Small intestine (tissue), 7 donors: ENCODE data around the gene RUBCN. TPM values are rescaled to one million over a fixed set of nuclear protein-coding genes. Genes with fewer than 3 reads are reported as not detected.
"Not testable (repeated sequence)": the region's sequence is repeated elsewhere in the genome, so short reads cannot be mapped to it uniquely, and the experiment has no call there.

Experiments used
- DNase-seq, 2 donors: peaks; one replicate each; pipeline versions ENCODE4 v3.0.0 to v3.0.0-alpha.2; 2013
- FAIRE-seq: peaks from 2 replicates; lab custom pipeline; 2012; peaks lifted over from hg19 to GRCh38; lab: Jason Lieb, UNC
- H3K27ac ChIP-seq, 3 donors: one replicate each; pipeline ENCODE4 v1.5.1; 2013; ENCODE audit warnings: low read length in 2 of 3, mild to moderate bottlenecking in 2 of 3, control low read depth in 1 of 3, inconsistent platforms in 1 of 3, low read depth in 1 of 3, moderate library complexity in 1 of 3
- H3K27me3 ChIP-seq, 3 donors: one replicate each; pipeline ENCODE4 v1.6.1; 2013; ENCODE audit warnings: low read length in 3 of 3, inconsistent platforms in 1 of 3; ENCODE audit not compliant: control insufficient read depth in 3 of 3, insufficient read depth in 3 of 3
- H3K36me3 ChIP-seq, 3 donors: one replicate each; pipeline ENCODE4 v1.6.1; 2013; ENCODE audit warnings: low read length in 3 of 3, inconsistent platforms in 1 of 3, low read depth in 1 of 3, mild to moderate bottlenecking in 1 of 3, moderate library complexity in 1 of 3; ENCODE audit not compliant: control insufficient read depth in 3 of 3, insufficient read depth in 2 of 3
- H3K4me1 ChIP-seq, 3 donors: one replicate each; pipeline ENCODE4 v1.6.1; 2013; ENCODE audit warnings: low read length in 2 of 3, inconsistent platforms in 1 of 3, low read depth in 1 of 3, mild to moderate bottlenecking in 1 of 3, moderate library complexity in 1 of 3; ENCODE audit not compliant: control insufficient read depth in 3 of 3, insufficient read depth in 2 of 3
- H3K4me3 ChIP-seq, 3 donors: one replicate each; pipeline ENCODE4 v1.5.1; 2013; ENCODE audit warnings: low read length in 3 of 3, control low read depth in 1 of 3, inconsistent platforms in 1 of 3, low read depth in 1 of 3, mild to moderate bottlenecking in 1 of 3, moderate library complexity in 1 of 3
- H3K9me3 ChIP-seq, 2 donors: one replicate each; pipeline ENCODE4 v1.6.1; 2013; ENCODE audit warnings: low read depth in 1 of 2, low read length in 1 of 2; ENCODE audit not compliant: control insufficient read depth in 2 of 2, insufficient read depth in 1 of 2
- WGBS, 3 donors: extraction: QIAGEN DNeasy Blood & Tissue Kit; methylation state at CpG; one replicate each; pipeline ENCODE4 v1.1.7; 2013; 5-methylcytosine and 5-hydroxymethylcytosine counted together
- polyA plus RNA-seq, 4 donors: library from polyadenylated mRNA; stranded (reverse) in 3 of 4; unstranded in 1 of 4; fragments of 200-250 nt in 3 of 4; fragments of 120-200 nt in 1 of 4; gene quantifications; one replicate each; pipeline versions ENCODE4 v1.2.1 to v1.2.3, GENCODE V29; 2013
- donor health status: healthy with polysubstance abuse.
- donor health status: control.
- donor health status: control.
- donor health status: Bipolar disorder and iron deficiency.
- donor health status: healthy.

RUBCN gene
- polyA plus RNA-seq, 4 donors = 6.9 to 14.6 (median 11.7) TPM

- not testable (repeated sequence) for H3K4me1 ChIP-seq, H3K27ac ChIP-seq, H3K27me3 ChIP-seq, FAIRE-seq, H3K9me3 ChIP-seq, H3K4me3 ChIP-seq, DNase-seq, H3K36me3 ChIP-seq
- WGBS, 3 donors = 96 to 100% (median 100%) methylated on average over 2 of the region's 5 CpGs
Measured at GRCh38 chr3:197730770-197731169, 5.9 kb downstream of the RUBCN start.

GRCh38 chr3:197730200-197730599 is 6.5 kb downstream of the RUBCN start:
- WGBS, 3 donors = 73 to 81% (median 76%) methylated on average over 2 of the region's 2 CpGs
- Histone ChIP-seq H3K27ac (no peak overlapping the region), H3K4me1 (peaks cover 0 to under 1% (median 0%) of the 10 kb centered on the region in 3 donors), H3K4me3 (no peak overlapping the region), H3K27me3 (no peaks in the 10 kb centered on the region), H3K9me3 (no peaks in the 10 kb centered on the region), H3K36me3 (peaks cover 0 to 7% (median 1%) of the 10 kb centered on the region in 3 donors)
- no peak for DNase-seq
- no peak for FAIRE-seq

- H3K27me3 ChIP-seq = no peaks in the 10 kb centered on the region
- no peak for FAIRE-seq
- H3K4me3 ChIP-seq = no peak overlapping the region
- no peak for DNase-seq
- H3K27ac ChIP-seq = no peak overlapping the region
- peaks cover 0 to 2% (median 1%) of the 10 kb centered on the region in 3 donors for H3K36me3 ChIP-seq
- WGBS, 3 donors = 79 to 92% (median 83%) methylated on average over 8 of the region's 8 CpGs
- H3K4me1 ChIP-seq = no peaks in the 10 kb centered on the region
- peaks cover 0 to 2% of the 10 kb centered on the region in 2 donors for H3K9me3 ChIP-seq
Measured at GRCh38 chr3:197728487-197728886, 8.2 kb downstream of the RUBCN start.

- FAIRE-seq = not testable (repeated sequence)
- WGBS, 3 donors = 93 to 95% (median 94%) methylated on average over 3 of the region's 3 CpGs
Measured at GRCh38 chr3:197727878-197728277, 8.8 kb downstream of the RUBCN start.

GRCh38 chr3:197722734-197723133 is 14.0 kb downstream of the RUBCN start:
- H3K27ac ChIP-seq = no peak overlapping the region
- peaks cover 0 to 2% (median 0%) of the 10 kb centered on the region in 3 donors for H3K4me1 ChIP-seq
- no peaks in the 10 kb centered on the region for H3K27me3 ChIP-seq
- FAIRE-seq (no peak), DNase-seq (no peak)
- 96 to 100% (median 98%) methylated on average over 2 of the region's 2 CpGs for WGBS, 3 donors
- peaks cover 0 to 3% (median 1%) of the 10 kb centered on the region in 3 donors for H3K36me3 ChIP-seq
- H3K9me3 ChIP-seq = peaks cover 0 to 10% of the 10 kb centered on the region in 2 donors
- H3K4me3 ChIP-seq = no peak overlapping the region

More at GRCh38 chr3:197727878-197728277, 8.8 kb downstream of the RUBCN start:
- H3K4me1 ChIP-seq, DNase-seq, H3K36me3 ChIP-seq, H3K9me3 ChIP-seq, H3K4me3 ChIP-seq, H3K27me3 ChIP-seq, H3K27ac ChIP-seq: not testable (repeated sequence)

- Histone ChIP-seq H3K36me3 (peaks cover 0 to 17% (median 2%) of the 10 kb centered on the region in 3 donors), H3K27me3 (no peaks in the 10 kb centered on the region), H3K9me3 (peaks cover 0 to 10% of the 10 kb centered on the region in 2 donors), H3K4me1 (peaks cover 0 to 2% (median 0%) of the 10 kb centered on the region in 3 donors), H3K4me3 (no peak overlapping the region), H3K27ac (no peak overlapping the region)
- WGBS, 3 donors = 94 to 97% (median 95%) methylated on average over 10 of the region's 10 CpGs
- no peak for DNase-seq
- FAIRE-seq = no peak
Measured at GRCh38 chr3:197720694-197721093, 16.0 kb downstream of the RUBCN start.

- DNase-seq (peak; percentile 32 to 37), FAIRE-seq (no peak)
- Histone ChIP-seq H3K27me3 (no peaks in the 10 kb centered on the region), H3K36me3 (peaks cover 0 to 20% (median 2%) of the 10 kb centered on the region in 3 donors), H3K4me1 (peaks cover 0 to 2% (median 0%) of the 10 kb centered on the region in 3 donors), H3K9me3 (peaks cover 0 to 10% of the 10 kb centered on the region in 2 donors), H3K4me3 (no peak overlapping the region), H3K27ac (no peak overlapping the region)
- WGBS, 3 donors = 83 to 89% (median 84%) methylated on average over 8 of the region's 8 CpGs
Measured at GRCh38 chr3:197718891-197719290, 17.8 kb downstream of the RUBCN start.

- H3K27ac ChIP-seq = peak overlapping the region in 1 of 3 donors; percentile 51
- H3K27me3 ChIP-seq = no peaks in the 10 kb centered on the region
- no peak overlapping the region for H3K4me3 ChIP-seq
- DNase-seq (no peak), FAIRE-seq (no peak)
- WGBS, 3 donors = 95 to 99% (median 98%) methylated on average over 4 of the region's 4 CpGs
- no peaks in the 10 kb centered on the region for H3K9me3 ChIP-seq
- peaks cover 0 to 2% (median 0%) of the 10 kb centered on the region in 3 donors for H3K4me1 ChIP-seq
- H3K36me3 ChIP-seq = peaks cover 0 to 26% (median 2%) of the 10 kb centered on the region in 3 donors
Measured at GRCh38 chr3:197714251-197714650, 22.5 kb downstream of the RUBCN start.

- Histone ChIP-seq H3K27ac (peak overlapping the region in 2 of 3 donors; percentile 29 to 97), H3K36me3 (peaks cover 0 to 26% (median 2%) of the 10 kb centered on the region in 3 donors), H3K4me3 (no peak overlapping the region), H3K4me1 (peaks cover 0 to 2% (median 0%) of the 10 kb centered on the region in 3 donors), H3K27me3 (no peaks in the 10 kb centered on the region), H3K9me3 (no peaks in the 10 kb centered on the region)
- WGBS, 3 donors = 77 to 93% (median 87%) methylated on average over 4 of the region's 4 CpGs
- DNase-seq (no peak), FAIRE-seq (no peak)
Measured at GRCh38 chr3:197713477-197713822, 23.3 kb downstream of the RUBCN start.
